ENCODE results near the gene TMTC2.

The TMTC2 gene

GRCh38 chr12:82937151-82937550 is 250.4 kb downstream of the TMTC2 start:
- DNase-seq (ENCODE audit: low spot score) (no peak), ATAC-seq (ENCODE audit: low read depth) (no peak)
- H3K4me3 ChIP-seq (ENCODE audit: severe bottlenecking), result no peak overlapping the region
- H3K27ac ChIP-seq (ENCODE audit: poor library complexity, severe bottlenecking), result no peak overlapping the region
- no peak for TF ChIP-seq CTCF (IDR thresholded peaks at IDR 0.05; ENCODE audit: poor library complexity, severe bottlenecking)
- H3K36me3 ChIP-seq (ENCODE audit: low read depth), result no peaks in the 10 kb centered on the region
- no peaks in the 10 kb centered on the region for H3K27me3 ChIP-seq (ENCODE audit: insufficient read depth, poor library complexity, severe bottlenecking)
- H3K4me1 ChIP-seq (ENCODE audit: insufficient read depth, poor library complexity, severe bottlenecking), result no peaks in the 10 kb centered on the region
- H3K9me3 ChIP-seq (ENCODE audit: severe bottlenecking), result no peaks in the 10 kb centered on the region

- Histone ChIP-seq H3K27ac (ENCODE audit: poor library complexity, severe bottlenecking) (no peak overlapping the region), H3K36me3 (ENCODE audit: low read depth) (no peaks in the 10 kb centered on the region), H3K4me3 (ENCODE audit: severe bottlenecking) (no peak overlapping the region), H3K4me1 (ENCODE audit: insufficient read depth, poor library complexity, severe bottlenecking) (no peaks in the 10 kb centered on the region), H3K9me3 (ENCODE audit: severe bottlenecking) (no peaks in the 10 kb centered on the region), H3K27me3 (ENCODE audit: insufficient read depth, poor library complexity, severe bottlenecking) (no peaks in the 10 kb centered on the region)
- ATAC-seq (ENCODE audit: low read depth) (no peak), DNase-seq (ENCODE audit: low spot score) (no peak)
- no peak for TF ChIP-seq CTCF (IDR thresholded peaks at IDR 0.05; ENCODE audit: poor library complexity, severe bottlenecking)
Observed at GRCh38 chr12:82942521-82942920, 255.8 kb downstream of the TMTC2 start.

GRCh38 chr12:82942991-82943401 is 256.3 kb downstream of the TMTC2 start:
- Histone ChIP-seq H3K27ac (ENCODE audit: poor library complexity, severe bottlenecking) (no peak overlapping the region), H3K9me3 (ENCODE audit: severe bottlenecking) (no peaks in the 10 kb centered on the region), H3K27me3 (ENCODE audit: insufficient read depth, poor library complexity, severe bottlenecking) (no peaks in the 10 kb centered on the region), H3K4me1 (ENCODE audit: insufficient read depth, poor library complexity, severe bottlenecking) (no peaks in the 10 kb centered on the region), H3K36me3 (ENCODE audit: low read depth) (no peaks in the 10 kb centered on the region), H3K4me3 (ENCODE audit: severe bottlenecking) (no peak overlapping the region)
- TF ChIP-seq CTCF (IDR thresholded peaks at IDR 0.05; ENCODE audit: poor library complexity, severe bottlenecking), result no peak
- ATAC-seq (ENCODE audit: low read depth), result no peak
- DNase-seq (ENCODE audit: low spot score), result no peak

GRCh38 chr12:82948491-82948890 is 261.8 kb downstream of the TMTC2 start:
- DNase-seq (ENCODE audit: low spot score), result no peak

More at GRCh38 chr12:82948491-82948890, 261.8 kb downstream of the TMTC2 start:
- Histone ChIP-seq H3K4me3 (ENCODE audit: severe bottlenecking) (no peak overlapping the region), H3K9me3 (ENCODE audit: severe bottlenecking) (no peaks in the 10 kb centered on the region), H3K4me1 (ENCODE audit: insufficient read depth, poor library complexity, severe bottlenecking) (no peaks in the 10 kb centered on the region), H3K36me3 (ENCODE audit: low read depth) (no peaks in the 10 kb centered on the region), H3K27me3 (ENCODE audit: insufficient read depth, poor library complexity, severe bottlenecking) (no peaks in the 10 kb centered on the region), H3K27ac (ENCODE audit: poor library complexity, severe bottlenecking) (no peak overlapping the region)
- ATAC-seq (ENCODE audit: low read depth), result no peak
- TF ChIP-seq CTCF (IDR thresholded peaks at IDR 0.05; ENCODE audit: poor library complexity, severe bottlenecking), result no peak
